Loucy (cell line): ENCODE measurements around the gene RUNX2.

ENCODE experiments used
- EZH2phosphoT487 ChIP-seq: fragments of 200-600 bp; IDR thresholded peaks from 2 replicates; pipeline ENCODE4 v1.6.1; 2018; ENCODE audit warnings: antibody characterized with exemption, mild to moderate bottlenecking, moderate library complexity, borderline replicate concordance
- TF ChIP-seq, protein P1 (sequence below): fragments of 200-600 bp; sonication (generic); conservative IDR thresholded peaks from 2 replicates; pipeline ENCODE4 v1.5.1; 2014; ENCODE audit warnings: mild to moderate bottlenecking, antibody characterized with exemption, low read length

DNA sequence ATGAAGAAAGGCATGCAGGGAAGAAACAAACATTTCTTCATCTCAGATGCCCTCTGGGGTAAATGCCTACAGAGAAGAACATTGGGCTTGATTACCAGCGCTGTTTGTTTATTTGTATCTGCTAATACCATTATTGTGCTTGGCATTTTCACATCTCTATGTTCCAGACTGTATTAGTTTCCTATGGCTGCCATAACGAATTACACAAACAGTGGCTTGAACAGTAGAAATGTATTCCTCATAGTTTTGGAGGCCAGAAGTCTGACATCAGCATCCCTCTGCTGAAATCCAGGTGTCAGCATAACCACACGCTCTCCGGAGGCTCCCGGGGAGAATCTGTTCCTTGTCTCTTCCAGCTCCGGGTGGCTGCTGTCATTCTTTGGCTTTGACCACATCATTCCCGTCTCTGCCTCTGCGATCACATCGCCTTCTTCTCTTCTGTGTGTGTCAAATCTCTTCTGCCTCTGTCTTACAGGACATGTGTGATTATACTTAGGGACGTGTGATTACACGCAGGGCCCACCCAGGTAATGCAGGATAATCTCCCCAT lies 291.2 kb downstream of the RUNX2 start:
- TF ChIP-seq, protein P1, sequence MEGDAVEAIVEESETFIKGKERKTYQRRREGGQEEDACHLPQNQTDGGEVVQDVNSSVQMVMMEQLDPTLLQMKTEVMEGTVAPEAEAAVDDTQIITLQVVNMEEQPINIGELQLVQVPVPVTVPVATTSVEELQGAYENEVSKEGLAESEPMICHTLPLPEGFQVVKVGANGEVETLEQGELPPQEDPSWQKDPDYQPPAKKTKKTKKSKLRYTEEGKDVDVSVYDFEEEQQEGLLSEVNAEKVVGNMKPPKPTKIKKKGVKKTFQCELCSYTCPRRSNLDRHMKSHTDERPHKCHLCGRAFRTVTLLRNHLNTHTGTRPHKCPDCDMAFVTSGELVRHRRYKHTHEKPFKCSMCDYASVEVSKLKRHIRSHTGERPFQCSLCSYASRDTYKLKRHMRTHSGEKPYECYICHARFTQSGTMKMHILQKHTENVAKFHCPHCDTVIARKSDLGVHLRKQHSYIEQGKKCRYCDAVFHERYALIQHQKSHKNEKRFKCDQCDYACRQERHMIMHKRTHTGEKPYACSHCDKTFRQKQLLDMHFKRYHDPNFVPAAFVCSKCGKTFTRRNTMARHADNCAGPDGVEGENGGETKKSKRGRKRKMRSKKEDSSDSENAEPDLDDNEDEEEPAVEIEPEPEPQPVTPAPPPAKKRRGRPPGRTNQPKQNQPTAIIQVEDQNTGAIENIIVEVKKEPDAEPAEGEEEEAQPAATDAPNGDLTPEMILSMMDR: no peak
- TF ChIP-seq EZH2phosphoT487: no peak
